ENCODE measurements around the gene GALNT15. TPM values are rescaled to one million over a fixed set of nuclear protein-coding genes. Genes with fewer than 3 reads are reported as not detected.
A peak's percentile ranks its signal among the peaks of the same experiment; 100 is the strongest.

The GALNT15 gene
- total RNA-seq (100 to 1,000 TPM in 1 of 4 donors, 10 to 100 TPM in 3; 21.7 to 211 (median 81.9) TPM), polyA plus RNA-seq (10 to 100 TPM in 1 of 3 donors, 1 to 10 TPM in 2; 1.2 to 36.6 (median 8.4) TPM)

GRCh38 chr3:16174389-16174788 is at the start of gene GALNT15:
TSS of gene GALNT15 (plus strand) at chr3:16174680. CDS start at chr3:16175152, 472 bp downstream.
- 37 to 47% methylated on average over 8 of the region's 8 CpGs for WGBS, 2 donors

GRCh38 chr3:16126634-16127033 is 47.8 kb upstream of the GALNT15 start:
- DNase-seq: no peak
- 90 to 93% methylated on average over 8 of the region's 8 CpGs for WGBS, 2 donors
- intact Hi-C loops (cut with DNase I): no loop called here
- Histone ChIP-seq H3K36me3 (no peaks in the 10 kb centered on the region), H3K27me3 (no peaks in the 10 kb centered on the region), H3K9me3 (no peaks in the 10 kb centered on the region), H3K4me3 (no peak overlapping the region), H3K27ac (no peak overlapping the region), H3K4me1 (no peaks in the 10 kb centered on the region)
- no peak for TF ChIP-seq CTCF (IDR thresholded peaks at IDR 0.05)
- TF ChIP-seq POLR2AphosphoS5 (IDR thresholded peaks at IDR 0.05): no peak
- TF ChIP-seq EP300 (IDR thresholded peaks at IDR 0.05): no peak
- no peak for TF ChIP-seq POLR2A (IDR thresholded peaks at IDR 0.05)

More at GRCh38 chr3:16174389-16174788, at the start of gene GALNT15:
- H3K36me3 ChIP-seq: no peaks in the 10 kb centered on the region
- TF ChIP-seq CTCF (IDR thresholded peaks at IDR 0.05): no peak
- peak in 1 of 4 donors; percentile 64 for TF ChIP-seq EP300 (IDR thresholded peaks at IDR 0.05)
- TF ChIP-seq POLR2AphosphoS5 (IDR thresholded peaks at IDR 0.05): peak; percentile 74 to 89 (median 80)
- no peak for TF ChIP-seq POLR2A (IDR thresholded peaks at IDR 0.05)
- peak within 1 kb of the TSS; percentile 23 to 40 (median 36) for H3K4me3 ChIP-seq
- H3K27me3 ChIP-seq: no peaks in the 10 kb centered on the region
- no peaks in the 10 kb centered on the region for H3K9me3 ChIP-seq
- peak within 1 kb of the TSS; percentile 54 to 71 (median 65) for H3K27ac ChIP-seq
- peak; percentile 96 for DNase-seq
- peaks cover 0 to 27% (median 25%) of the 10 kb centered on the region in 4 donors for H3K4me1 ChIP-seq
- intact Hi-C loops (cut with DNase I): loop anchor here (10.0 kb wide), 1 partner anchor 540 kb away; no protein-coding TSS in a partner anchor

- no peak for TF ChIP-seq EP300 (IDR thresholded peaks at IDR 0.05)
- no peak for TF ChIP-seq POLR2AphosphoS5 (IDR thresholded peaks at IDR 0.05)
- TF ChIP-seq CTCF (IDR thresholded peaks at IDR 0.05): no peak
- no peak for TF ChIP-seq POLR2A (IDR thresholded peaks at IDR 0.05)
- WGBS, 2 donors: 96 to 97% methylated on average over 8 of the region's 8 CpGs
- intact Hi-C loops (cut with DNase I): no loop called here
- H3K27me3 ChIP-seq: no peaks in the 10 kb centered on the region
- H3K27ac ChIP-seq: no peak overlapping the region
- DNase-seq: no peak
- peaks cover 0 to 4% (median 2%) of the 10 kb centered on the region in 4 donors for H3K4me1 ChIP-seq
- no peaks in the 10 kb centered on the region for H3K36me3 ChIP-seq
- no peaks in the 10 kb centered on the region for H3K9me3 ChIP-seq
- H3K4me3 ChIP-seq: no peak overlapping the region
Measured at GRCh38 chr3:16127249-16127648, 47.2 kb upstream of the GALNT15 start.

GRCh38 chr3:16130066-16130465 is 44.4 kb upstream of the GALNT15 start:
- intact Hi-C loops (cut with DNase I): no loop called here
- WGBS, 2 donors: 69 to 80% methylated on average over 4 of the region's 4 CpGs
- H3K27ac ChIP-seq: no peak overlapping the region

More at GRCh38 chr3:16130066-16130465, 44.4 kb upstream of the GALNT15 start:
- Histone ChIP-seq H3K4me3 (no peak overlapping the region), H3K9me3 (no peaks in the 10 kb centered on the region), H3K36me3 (no peaks in the 10 kb centered on the region), H3K27me3 (no peaks in the 10 kb centered on the region), H3K4me1 (peaks cover 0 to 18% (median 14%) of the 10 kb centered on the region in 4 donors)
- TF ChIP-seq EP300 (IDR thresholded peaks at IDR 0.05) (no peak), CTCF (IDR thresholded peaks at IDR 0.05) (no peak), POLR2AphosphoS5 (IDR thresholded peaks at IDR 0.05) (no peak), POLR2A (IDR thresholded peaks at IDR 0.05) (no peak)
- no peak for DNase-seq

Data from sigmoid colon (tissue), 7 donors.